Astrocyte of the cerebellum (primary cell): ENCODE data around the gene FN1.

Experiments
- DNase-seq: peaks from one replicate; pipeline ENCODE4 v3.0.0-alpha.2; 2011; ENCODE audit warnings: low read depth
- H3K4me3 ChIP-seq: 2 replicates; pipeline ENCODE4 v1.5.1; 2011; ENCODE audit warnings: mild to moderate bottlenecking, low read depth, low read length, moderate library complexity
- in situ Hi-C: cut with HindIII; loops from 2 replicates; pipeline ENCODE4 v1.10.0; 2017; ENCODE audit warnings: low sequenced_read_pairs
- TF ChIP-seq, protein P1 (sequence below): IDR thresholded peaks from 2 replicates; pipeline ENCODE4 v1.5.1; 2012; ENCODE audit warnings: low read length, low read depth, moderate library complexity, mild to moderate bottlenecking; ENCODE audit errors: missing control alignments

FN1 gene

DNA sequence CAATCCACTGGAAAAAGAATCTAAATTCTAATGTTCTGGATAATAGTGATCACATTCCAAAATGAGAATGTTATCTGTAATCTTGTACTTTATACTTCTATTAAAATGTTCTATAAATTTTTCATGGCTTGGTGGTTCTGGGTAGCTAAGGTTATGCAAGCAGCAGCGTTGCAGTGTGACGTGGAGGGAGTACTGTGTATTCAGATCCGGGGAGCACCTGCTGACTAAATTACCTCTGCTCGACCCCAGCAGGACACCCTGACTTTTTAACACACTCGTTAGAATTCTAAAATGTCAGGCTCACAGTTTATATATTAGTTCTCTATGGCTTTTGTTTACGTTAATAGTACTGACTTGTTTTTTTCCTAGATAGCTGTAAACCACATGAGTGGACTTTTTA lies 111.1 kb downstream of the FN1 start:
- DNase-seq = no peak
- TF ChIP-seq, protein P1, sequence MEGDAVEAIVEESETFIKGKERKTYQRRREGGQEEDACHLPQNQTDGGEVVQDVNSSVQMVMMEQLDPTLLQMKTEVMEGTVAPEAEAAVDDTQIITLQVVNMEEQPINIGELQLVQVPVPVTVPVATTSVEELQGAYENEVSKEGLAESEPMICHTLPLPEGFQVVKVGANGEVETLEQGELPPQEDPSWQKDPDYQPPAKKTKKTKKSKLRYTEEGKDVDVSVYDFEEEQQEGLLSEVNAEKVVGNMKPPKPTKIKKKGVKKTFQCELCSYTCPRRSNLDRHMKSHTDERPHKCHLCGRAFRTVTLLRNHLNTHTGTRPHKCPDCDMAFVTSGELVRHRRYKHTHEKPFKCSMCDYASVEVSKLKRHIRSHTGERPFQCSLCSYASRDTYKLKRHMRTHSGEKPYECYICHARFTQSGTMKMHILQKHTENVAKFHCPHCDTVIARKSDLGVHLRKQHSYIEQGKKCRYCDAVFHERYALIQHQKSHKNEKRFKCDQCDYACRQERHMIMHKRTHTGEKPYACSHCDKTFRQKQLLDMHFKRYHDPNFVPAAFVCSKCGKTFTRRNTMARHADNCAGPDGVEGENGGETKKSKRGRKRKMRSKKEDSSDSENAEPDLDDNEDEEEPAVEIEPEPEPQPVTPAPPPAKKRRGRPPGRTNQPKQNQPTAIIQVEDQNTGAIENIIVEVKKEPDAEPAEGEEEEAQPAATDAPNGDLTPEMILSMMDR = no peak
- in situ Hi-C loops = no loop called here
- H3K4me3 ChIP-seq = no peak overlapping the region

DNA sequence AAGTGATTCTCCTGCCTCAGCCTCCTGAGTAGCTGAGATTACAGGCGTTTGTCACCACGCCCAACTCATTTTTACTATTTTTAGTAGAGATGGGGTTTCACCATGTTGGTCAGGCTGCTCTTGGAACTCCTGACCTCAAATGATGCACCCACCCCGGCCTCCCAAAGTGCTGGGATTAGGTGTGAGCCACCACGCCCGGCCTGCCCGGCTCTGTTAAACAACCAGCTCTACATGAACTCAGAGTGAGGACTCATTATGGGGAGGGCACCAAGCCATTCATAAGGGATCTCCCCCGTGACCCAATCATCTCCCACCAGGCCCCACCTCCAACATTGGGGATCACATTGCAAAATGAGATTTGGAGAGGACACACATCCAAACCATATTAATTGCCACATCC lies 115.2 kb downstream of the FN1 start:
- DNase-seq = no peak
- TF ChIP-seq, protein P1 = no peak
- no peak overlapping the region for H3K4me3 ChIP-seq
- in situ Hi-C loops = no loop called here

DNA sequence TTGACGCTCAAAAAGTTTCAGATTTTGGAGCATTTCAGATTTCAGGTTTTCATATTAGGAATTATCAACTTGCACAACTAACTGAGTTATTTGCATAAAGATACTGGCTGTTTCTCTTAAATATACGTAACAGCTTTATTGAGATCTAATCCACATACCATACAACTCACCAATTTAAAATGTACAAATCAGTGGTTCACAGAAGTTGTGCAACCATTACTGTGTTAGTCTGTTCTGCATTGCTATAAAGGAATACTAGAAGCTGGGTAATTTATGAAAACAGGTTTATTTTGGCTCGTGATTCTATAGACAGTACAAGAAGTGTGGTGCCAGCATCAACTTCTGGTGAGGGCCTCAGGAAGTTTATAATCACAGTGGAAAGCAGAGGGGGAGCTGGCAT lies 115.8 kb downstream of the FN1 start:
- no peak overlapping the region for H3K4me3 ChIP-seq
- TF ChIP-seq, protein P1 = no peak
- no peak for DNase-seq
- in situ Hi-C loops = no loop called here

DNA sequence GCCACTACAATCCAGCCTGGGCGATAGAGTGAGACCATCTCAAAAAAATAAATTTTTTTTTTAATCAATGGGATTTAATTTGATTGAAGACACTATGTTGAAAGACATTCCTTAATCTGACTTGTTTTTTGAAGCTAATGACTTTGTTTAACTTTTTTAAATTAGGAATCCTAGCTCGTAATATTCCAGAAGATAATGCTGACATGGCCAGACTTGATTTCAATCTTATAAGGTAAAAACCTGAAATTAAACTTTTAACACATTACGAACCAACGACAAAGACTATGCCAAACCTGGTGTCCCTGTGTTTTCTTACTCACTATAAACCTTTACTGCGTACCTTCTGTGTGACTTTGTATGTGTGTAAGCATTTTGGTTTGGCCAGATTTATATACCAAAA lies 116.4 kb downstream of the FN1 start:
- TF ChIP-seq, protein P1 = no peak
- no peak for DNase-seq
- no peak overlapping the region for H3K4me3 ChIP-seq
- in situ Hi-C loops = no loop called here

DNA sequence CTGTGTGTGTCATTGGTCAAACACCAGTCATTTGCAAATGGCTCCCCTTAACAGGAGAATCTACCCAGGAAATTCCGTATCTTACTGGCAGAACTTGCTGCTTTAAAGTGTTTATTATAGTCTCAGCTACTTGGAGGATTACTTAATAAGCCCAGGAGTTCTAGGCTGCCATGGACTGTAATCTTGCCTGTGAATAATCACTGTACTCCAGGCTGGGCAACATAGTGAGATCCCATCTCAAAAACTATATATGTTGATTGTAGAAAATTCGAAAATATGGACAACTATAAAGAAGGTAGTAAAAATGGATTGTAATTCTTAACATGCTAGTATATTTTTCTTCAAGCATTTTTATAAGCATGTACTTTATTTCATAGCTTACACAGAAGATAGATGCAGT lies 119.5 kb downstream of the FN1 start:
- no peak overlapping the region for H3K4me3 ChIP-seq
- DNase-seq = no peak
- TF ChIP-seq, protein P1 = no peak
- in situ Hi-C loops = no loop called here

DNA sequence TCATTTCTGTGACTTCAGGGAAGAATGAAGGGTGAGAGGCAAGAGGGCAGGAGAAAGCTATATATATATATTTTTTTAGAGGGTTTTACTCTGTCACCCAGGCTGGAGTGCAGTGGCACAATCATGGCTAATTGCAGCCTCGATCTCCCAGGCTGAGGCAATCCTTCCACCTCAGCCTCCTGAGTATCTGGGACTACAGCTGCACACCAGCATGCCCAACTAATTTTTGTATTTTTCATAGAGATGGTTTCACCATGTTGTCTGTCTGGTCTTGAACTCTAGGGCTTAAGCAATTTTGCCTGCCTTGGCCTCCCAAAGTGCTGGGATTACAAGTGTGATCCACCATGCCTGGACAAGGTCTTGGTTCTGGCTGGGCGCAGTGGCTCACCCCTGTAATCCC lies 120.6 kb downstream of the FN1 start:
- TF ChIP-seq, protein P1 = no peak
- H3K4me3 ChIP-seq = no peak overlapping the region
- DNase-seq = no peak
- in situ Hi-C loops = no loop called here

DNA sequence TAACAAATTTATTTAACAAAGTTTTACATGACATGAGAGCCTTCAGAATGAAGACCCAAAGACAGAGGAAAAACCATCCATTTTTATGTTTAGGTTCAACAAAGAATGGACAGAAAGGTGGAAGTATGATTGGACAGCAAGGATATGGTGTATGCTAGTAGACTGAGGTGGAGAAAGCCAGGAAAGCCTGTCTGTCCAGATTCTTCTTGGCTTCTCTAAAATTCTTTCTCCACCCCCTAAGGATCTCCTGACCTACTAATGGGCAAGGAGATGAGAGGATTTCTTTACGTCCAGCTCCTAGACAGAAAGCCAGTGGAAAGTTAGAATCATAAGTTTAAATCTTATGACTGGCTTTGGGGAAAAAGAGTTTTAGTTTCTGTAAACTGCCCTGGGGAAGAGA lies 121.0 kb downstream of the FN1 start:
- TF ChIP-seq, protein P1 = no peak
- in situ Hi-C loops = no loop called here
- no peak for DNase-seq
- H3K4me3 ChIP-seq = no peak overlapping the region
